Natural killer cell (primary cell): Measurements from ENCODE around the gene TYW1. TPM values are rescaled to one million over a fixed set of nuclear protein-coding genes. Genes with fewer than 3 reads are reported as not detected.
"Not testable (repeated sequence)": the region's sequence is repeated elsewhere in the genome, so short reads cannot be mapped to it uniquely, and the experiment has no call there.

Experiments
- ATAC-seq, 3 donors: fragments of 150-1000 bp in 2 of 3; fragments of 200-7000 bp in 1 of 3; cut with Tn5 transposase; 1 replicate in 1 of 3; 2 replicates in 2 of 3; pipeline ENCODE4 v1.10.0; 2021; ENCODE audit warnings: mild to moderate bottlenecking in 2 of 3, moderate library complexity in 2 of 3
- DNase-seq, 2 donors: peaks; one replicate each; pipeline versions ENCODE4 v3.0.0 to v3.0.0-alpha.2; 2013 to 2021; ENCODE audit warnings: mixed read lengths in 1 of 2
- H3K27ac ChIP-seq: one replicate; pipeline ENCODE4 v1.5.1; 2013; ENCODE audit warnings: mild to moderate bottlenecking, low read length
- H3K27me3 ChIP-seq: one replicate; pipeline ENCODE4 v1.6.1; 2013; ENCODE audit warnings: low read length; ENCODE audit not compliant: control insufficient read depth, insufficient read depth
- H3K36me3 ChIP-seq: one replicate; pipeline ENCODE4 v1.6.1; 2013; ENCODE audit warnings: low read length; ENCODE audit not compliant: control insufficient read depth, insufficient read depth
- H3K4me1 ChIP-seq: one replicate; pipeline ENCODE4 v1.6.1; 2013; ENCODE audit warnings: low read length; ENCODE audit not compliant: control insufficient read depth, insufficient read depth
- H3K4me3 ChIP-seq: one replicate; pipeline ENCODE4 v1.5.1; 2013; ENCODE audit warnings: low read length
- H3K9me3 ChIP-seq: one replicate; pipeline ENCODE4 v1.6.1; 2013; ENCODE audit warnings: low read length; ENCODE audit not compliant: control insufficient read depth, insufficient read depth
- H3K27ac Mint-ChIP-seq, 2 donors: one replicate each; pipeline ENCODE4 v1.8.0; 2022; ENCODE audit warnings: mild to moderate bottlenecking in 2 of 2, mixed read lengths in 2 of 2, moderate library complexity in 1 of 2
- H3K27me3 Mint-ChIP-seq, 2 donors: one replicate each; pipeline ENCODE4 v1.8.0; 2022; ENCODE audit warnings: low read depth in 2 of 2, mixed read lengths in 2 of 2
- H3K36me3 Mint-ChIP-seq: one replicate; pipeline ENCODE4 v1.8.0; 2022; ENCODE audit warnings: mixed read lengths
- H3K4me1 Mint-ChIP-seq, 2 donors: one replicate each; pipeline ENCODE4 v1.8.0; 2022; ENCODE audit warnings: mixed read lengths in 2 of 2
- H3K4me3 Mint-ChIP-seq: one replicate; pipeline ENCODE4 v1.8.0; 2022; ENCODE audit warnings: mild to moderate bottlenecking, moderate library complexity, mixed read lengths
- H3K9me3 Mint-ChIP-seq, 2 donors: one replicate each; pipeline ENCODE4 v1.8.0; 2022; ENCODE audit warnings: mixed read lengths in 2 of 2
- WGBS: methylation state at CpG from one replicate; pipeline ENCODE4 v1.1.7; 2013; ENCODE audit warnings: missing lambda C conversion rate; ENCODE audit not compliant: insufficient coverage; 5-methylcytosine and 5-hydroxymethylcytosine counted together
- intact Hi-C: fragments of 100-400 bp; cut with micrococcal nuclease; formaldehyde crosslinking; loops from one replicate; pipeline ENCODE4 v1.14.2; 2022
- total RNA-seq, 4 donors: library from RNA; stranded (reverse); fragments of 120-200 nt in 1 of 4; gene quantifications; one replicate each; pipeline versions ENCODE4 v1.2.3 to v1.2.4, GENCODE V29; 2013 to 2022
- TF ChIP-seq, protein P1 (sequence below): fragments of 200-600 bp; IDR thresholded peaks from one replicate; pipeline ENCODE4 v1.8.0; 2022; ENCODE audit warnings: antibody characterized with exemption

TYW1 gene
- total RNA-seq, 3 donors from 2014 or later (not counting 1 experiment from before 2014, with no cell fraction given): 16.6 to 27.0 (median 16.9) TPM

DNA sequence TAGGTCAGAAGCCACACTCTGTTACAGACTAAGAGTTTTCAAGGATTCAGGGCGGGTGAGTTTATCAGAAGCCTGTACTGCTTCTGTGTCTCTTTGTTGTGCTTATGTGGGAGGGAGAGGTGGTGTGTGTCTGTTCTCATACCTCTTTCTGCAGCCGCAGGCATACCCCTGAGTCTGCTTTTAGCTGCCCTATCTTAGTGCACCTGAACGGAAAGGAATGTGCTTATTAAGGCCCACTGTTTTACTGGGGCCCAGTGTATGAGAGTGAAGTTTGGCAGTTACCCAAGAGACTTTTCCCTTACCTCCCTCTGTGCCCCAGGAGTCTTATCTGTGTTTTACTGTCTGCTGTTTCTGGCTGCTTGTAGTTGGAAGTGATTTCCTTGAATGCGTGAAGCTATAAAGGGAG lies 104.3 kb downstream of the TYW1 start:
- H3K27ac Mint-ChIP-seq: no peak overlapping the region
- 94% methylated on average over 4 of the region's 4 CpGs for WGBS
- no peak for DNase-seq

DNA sequence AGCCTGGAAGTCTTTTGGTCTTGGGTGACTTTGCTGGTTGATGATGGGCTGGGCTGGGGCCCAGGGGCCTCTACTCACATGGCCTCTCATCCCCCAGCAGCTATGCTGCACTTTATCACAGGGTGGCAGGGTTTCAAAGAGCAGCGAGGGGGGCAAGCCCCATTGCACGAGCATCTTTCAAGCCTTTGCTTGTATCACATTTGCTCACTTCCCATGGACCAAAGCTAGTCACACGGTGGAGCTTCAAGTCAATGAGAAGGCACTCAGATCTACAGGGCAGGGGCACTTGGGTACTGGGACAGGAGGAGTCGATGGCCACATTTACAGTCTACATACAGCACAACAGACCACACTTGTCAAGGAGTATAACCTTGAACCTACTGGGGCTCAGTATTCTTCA lies 108.3 kb downstream of the TYW1 start:
- H3K27me3 Mint-ChIP-seq, intact Hi-C loops, H3K27me3 ChIP-seq, H3K9me3 ChIP-seq, H3K27ac ChIP-seq, H3K36me3 Mint-ChIP-seq, H3K9me3 Mint-ChIP-seq, H3K36me3 ChIP-seq, H3K4me3 Mint-ChIP-seq, H3K4me1 ChIP-seq, H3K4me3 ChIP-seq, ATAC-seq: not testable (repeated sequence)
- Mint-ChIP-seq H3K4me1 (peaks cover 17 to 19% of the 10 kb centered on the region in 2 donors), H3K27ac (peak overlapping the region; percentile 42 to 72)
- peak in 1 of 2 donors; percentile 26 for DNase-seq
- 82% methylated on average over 3 of the region's 4 CpGs for WGBS

More for the DNA sequence above, 104.3 kb downstream of the TYW1 start:
- Histone ChIP-seq H3K36me3 (no peaks in the 10 kb centered on the region), H3K4me1 (no peaks in the 10 kb centered on the region), H3K4me3 (no peak overlapping the region), H3K27ac (no peak overlapping the region), H3K27me3 (no peaks in the 10 kb centered on the region), H3K9me3 (no peaks in the 10 kb centered on the region)
- TF ChIP-seq, protein P1, sequence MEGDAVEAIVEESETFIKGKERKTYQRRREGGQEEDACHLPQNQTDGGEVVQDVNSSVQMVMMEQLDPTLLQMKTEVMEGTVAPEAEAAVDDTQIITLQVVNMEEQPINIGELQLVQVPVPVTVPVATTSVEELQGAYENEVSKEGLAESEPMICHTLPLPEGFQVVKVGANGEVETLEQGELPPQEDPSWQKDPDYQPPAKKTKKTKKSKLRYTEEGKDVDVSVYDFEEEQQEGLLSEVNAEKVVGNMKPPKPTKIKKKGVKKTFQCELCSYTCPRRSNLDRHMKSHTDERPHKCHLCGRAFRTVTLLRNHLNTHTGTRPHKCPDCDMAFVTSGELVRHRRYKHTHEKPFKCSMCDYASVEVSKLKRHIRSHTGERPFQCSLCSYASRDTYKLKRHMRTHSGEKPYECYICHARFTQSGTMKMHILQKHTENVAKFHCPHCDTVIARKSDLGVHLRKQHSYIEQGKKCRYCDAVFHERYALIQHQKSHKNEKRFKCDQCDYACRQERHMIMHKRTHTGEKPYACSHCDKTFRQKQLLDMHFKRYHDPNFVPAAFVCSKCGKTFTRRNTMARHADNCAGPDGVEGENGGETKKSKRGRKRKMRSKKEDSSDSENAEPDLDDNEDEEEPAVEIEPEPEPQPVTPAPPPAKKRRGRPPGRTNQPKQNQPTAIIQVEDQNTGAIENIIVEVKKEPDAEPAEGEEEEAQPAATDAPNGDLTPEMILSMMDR: no peak
- Mint-ChIP-seq H3K9me3 (no peaks in the 10 kb centered on the region), H3K4me1 (peaks cover 17 to 19% of the 10 kb centered on the region in 2 donors), H3K36me3 (no peaks in the 10 kb centered on the region), H3K27me3 (no peaks in the 10 kb centered on the region), H3K4me3 (no peak overlapping the region)
- intact Hi-C loops: no loop called here
- ATAC-seq: no peak

DNA sequence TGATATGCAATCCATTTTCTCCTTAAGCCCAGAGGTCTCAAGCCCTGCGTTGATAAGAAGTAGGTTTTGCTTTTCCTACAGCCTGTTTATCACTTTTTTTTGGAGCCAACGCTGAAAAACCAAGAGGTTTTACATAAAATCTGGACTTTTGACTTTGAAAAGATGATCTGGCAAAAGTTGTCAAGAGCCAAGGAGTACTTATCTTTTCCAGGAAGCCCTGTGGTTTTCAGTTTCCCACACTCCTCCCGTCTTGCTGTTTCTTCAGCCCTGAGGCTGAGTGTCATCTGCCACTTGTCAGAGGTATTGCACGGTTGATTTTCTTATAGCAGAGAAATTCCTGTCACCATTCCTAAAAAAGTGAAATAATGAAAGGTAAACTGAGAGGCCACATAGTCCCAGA lies 108.7 kb downstream of the TYW1 start:
- 47% methylated on average over 3 of the region's 4 CpGs for WGBS
- TF ChIP-seq, protein P1: no peak
- no peaks in the 10 kb centered on the region for H3K27me3 Mint-ChIP-seq
- intact Hi-C loops: no loop called here
- Histone ChIP-seq H3K27me3 (no peaks in the 10 kb centered on the region), H3K27ac (no peak overlapping the region), H3K9me3 (no peaks in the 10 kb centered on the region), H3K4me3 (no peak overlapping the region), H3K4me1 (no peaks in the 10 kb centered on the region), H3K36me3 (no peaks in the 10 kb centered on the region)
- H3K4me1 Mint-ChIP-seq: peaks cover 17 to 19% of the 10 kb centered on the region in 2 donors
- H3K27ac Mint-ChIP-seq: peak overlapping the region; percentile 42 to 72
- no peak overlapping the region for H3K4me3 Mint-ChIP-seq
- peak in 1 of 2 donors; percentile 10 for DNase-seq
- no peaks in the 10 kb centered on the region for H3K36me3 Mint-ChIP-seq
- ATAC-seq: no peak
- no peaks in the 10 kb centered on the region for H3K9me3 Mint-ChIP-seq

DNA sequence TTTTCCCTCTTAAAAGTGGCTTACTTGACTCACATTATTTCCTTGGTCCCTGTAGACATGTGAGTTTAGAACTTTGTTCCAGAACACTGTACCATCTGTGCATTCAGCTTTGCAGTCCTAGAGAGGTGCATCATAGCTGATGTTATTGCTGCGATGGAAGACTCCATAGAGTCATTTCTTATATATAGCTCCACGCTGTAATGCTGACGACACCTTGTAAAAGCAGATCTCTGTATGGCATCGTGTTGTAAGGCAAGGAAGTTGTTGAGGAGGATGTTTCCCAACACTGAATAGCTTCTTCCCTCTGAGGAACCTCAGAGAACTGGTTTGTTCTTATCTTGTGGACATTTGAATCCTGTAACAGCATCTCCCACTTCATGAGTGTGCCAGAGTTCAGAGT lies 109.6 kb downstream of the TYW1 start:
- H3K4me1 ChIP-seq, intact Hi-C loops, H3K27ac ChIP-seq, H3K4me3 Mint-ChIP-seq, H3K9me3 Mint-ChIP-seq, H3K36me3 ChIP-seq, H3K36me3 Mint-ChIP-seq, H3K27ac Mint-ChIP-seq, DNase-seq, H3K9me3 ChIP-seq, H3K27me3 ChIP-seq, H3K27me3 Mint-ChIP-seq, H3K4me3 ChIP-seq: not testable (repeated sequence)
- H3K4me1 Mint-ChIP-seq: peaks cover 17 to 19% of the 10 kb centered on the region in 2 donors
- peak in 1 of 3 donors; percentile 35 for ATAC-seq
- WGBS: 100% methylated on average over 1 of the region's 4 CpGs

DNA sequence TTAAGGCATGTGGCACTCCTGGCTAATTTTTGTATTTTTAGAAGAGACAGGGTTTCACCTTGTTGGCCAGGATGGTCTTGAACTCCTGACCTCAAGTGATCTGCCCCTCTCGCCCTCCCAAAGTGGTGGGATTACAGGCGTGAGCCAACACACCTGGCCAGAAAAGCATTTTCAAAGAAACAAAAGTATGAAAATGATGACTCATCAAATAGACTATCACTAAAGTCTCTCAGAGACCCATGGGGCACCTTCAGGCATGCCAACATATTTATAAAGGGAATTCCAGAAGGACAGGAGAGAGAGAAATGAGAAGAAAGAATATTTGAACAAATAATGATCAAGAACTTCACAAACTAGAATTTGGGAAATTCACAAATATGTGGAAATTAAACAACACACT lies 114.7 kb downstream of the TYW1 start:
- H3K4me3 ChIP-seq, intact Hi-C loops, DNase-seq, H3K27ac Mint-ChIP-seq, H3K27me3 ChIP-seq, H3K4me1 Mint-ChIP-seq, H3K27me3 Mint-ChIP-seq, H3K36me3 Mint-ChIP-seq, H3K9me3 ChIP-seq, H3K27ac ChIP-seq, H3K4me1 ChIP-seq, ATAC-seq, H3K9me3 Mint-ChIP-seq, H3K36me3 ChIP-seq, H3K4me3 Mint-ChIP-seq: not testable (repeated sequence)
- WGBS: 94% methylated on average over 2 of the region's 2 CpGs

DNA sequence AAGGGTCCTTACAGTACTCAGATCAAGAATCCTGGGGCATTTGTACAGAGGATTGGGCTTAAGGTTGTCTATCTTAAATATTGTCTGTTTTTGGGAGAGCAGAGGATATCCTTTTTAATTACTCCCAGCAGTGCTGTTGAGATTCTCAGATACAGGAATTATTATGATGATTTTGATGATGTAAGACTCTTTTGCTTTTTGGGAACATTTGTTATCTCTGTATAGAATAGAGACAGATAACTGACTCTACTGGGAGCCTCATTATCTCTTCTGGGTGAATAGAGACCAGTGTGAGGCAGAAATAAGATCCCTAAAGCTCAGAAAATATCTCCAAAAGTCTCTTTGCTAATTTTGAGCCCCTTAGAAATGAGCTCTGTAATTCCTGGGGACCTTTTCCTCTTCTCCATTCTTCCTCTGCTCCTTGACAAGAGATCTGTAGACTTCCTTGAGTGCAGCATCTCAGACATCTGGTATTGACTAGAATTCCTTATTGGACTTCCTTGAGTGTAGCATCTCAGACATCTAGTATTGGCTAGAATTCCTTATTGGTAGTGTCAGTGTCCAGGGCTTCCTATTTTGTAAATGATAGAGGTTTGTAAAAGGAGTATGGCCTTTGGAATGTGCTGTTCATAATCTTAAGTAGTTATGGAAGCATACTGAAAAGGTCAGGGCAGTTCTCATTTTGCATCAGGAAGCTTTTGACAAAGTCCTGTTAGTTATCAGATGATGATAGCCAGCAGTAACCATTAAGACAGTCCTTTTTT lies 118.0 kb downstream of the TYW1 start:
- H3K4me1 ChIP-seq, H3K4me3 Mint-ChIP-seq, H3K27ac ChIP-seq, H3K9me3 ChIP-seq, H3K9me3 Mint-ChIP-seq, H3K36me3 Mint-ChIP-seq, intact Hi-C loops, H3K27me3 ChIP-seq, H3K4me3 ChIP-seq, H3K4me1 Mint-ChIP-seq, DNase-seq, H3K36me3 ChIP-seq, ATAC-seq, H3K27me3 Mint-ChIP-seq: not testable (repeated sequence)
- peak overlapping the region in 1 of 2 donors; percentile 7 for H3K27ac Mint-ChIP-seq

DNA sequence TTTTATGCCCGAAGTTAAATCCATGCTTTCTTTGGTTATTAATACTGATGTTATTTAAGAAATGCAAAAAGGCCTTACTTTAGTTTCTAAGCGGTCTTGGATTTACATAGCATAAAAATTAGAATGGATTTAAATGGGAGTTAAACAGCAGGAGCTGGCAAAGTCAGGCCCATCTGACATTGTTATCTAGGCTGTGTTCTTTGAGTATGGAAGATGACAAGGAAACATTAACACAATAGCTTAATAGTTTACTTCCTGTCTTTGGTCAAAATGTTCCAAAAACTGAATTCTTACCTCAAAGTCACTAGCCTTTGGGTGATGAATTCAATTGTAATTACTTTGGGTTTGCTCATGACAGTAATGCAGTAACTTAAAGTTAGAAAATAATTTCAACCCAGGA lies 123.9 kb downstream of the TYW1 start:
- H3K4me1 ChIP-seq, H3K9me3 ChIP-seq, intact Hi-C loops, H3K27ac ChIP-seq, H3K27me3 ChIP-seq, H3K36me3 Mint-ChIP-seq, DNase-seq, H3K27ac Mint-ChIP-seq, H3K4me3 Mint-ChIP-seq, ATAC-seq, H3K4me1 Mint-ChIP-seq, H3K27me3 Mint-ChIP-seq, H3K4me3 ChIP-seq, H3K9me3 Mint-ChIP-seq, H3K36me3 ChIP-seq: not testable (repeated sequence)
- WGBS: 100% methylated on average over 2 of the region's 2 CpGs
